ENCODE data around the gene NMNAT3. TPM values are rescaled to one million over a fixed set of nuclear protein-coding genes. Genes with fewer than 3 reads are reported as not detected.

The NMNAT3 gene
- total RNA-seq, 2 experiments from 2014 or later = 0.94 to 1.1 TPM

DNA sequence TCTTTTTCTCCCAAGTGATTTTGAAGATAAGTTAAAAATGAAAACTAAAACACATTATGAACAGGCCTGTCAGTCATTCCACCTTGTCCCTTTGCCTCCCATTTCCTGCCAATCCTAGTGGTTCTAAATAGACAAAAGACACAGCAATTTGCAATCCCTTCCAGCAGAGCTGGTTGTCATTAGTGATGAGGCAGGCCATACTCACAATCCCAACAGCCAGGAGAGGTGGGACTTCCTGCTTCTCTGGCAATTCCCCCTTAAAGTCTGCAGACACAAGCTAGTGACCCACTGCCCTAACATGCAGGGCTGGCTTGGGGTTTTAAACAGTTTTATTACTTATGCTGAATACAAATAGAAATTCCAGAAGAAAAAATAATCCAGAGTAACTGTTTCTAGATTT is 99.9 kb downstream of the NMNAT3 start:
- DNase-seq = no peak
- Mint-ChIP-seq H3K9me3 (no peaks in the 10 kb centered on the region), H3K4me3 (no peak overlapping the region), H3K27ac (no peak overlapping the region), H3K36me3 (ENCODE audit: low read depth) (no peaks in the 10 kb centered on the region), H3K4me1 (no peaks in the 10 kb centered on the region), H3K27me3 (no peaks in the 10 kb centered on the region)
- ChIA-PET CTCF (no interaction called here), POLR2A (no interaction called here)

DNA sequence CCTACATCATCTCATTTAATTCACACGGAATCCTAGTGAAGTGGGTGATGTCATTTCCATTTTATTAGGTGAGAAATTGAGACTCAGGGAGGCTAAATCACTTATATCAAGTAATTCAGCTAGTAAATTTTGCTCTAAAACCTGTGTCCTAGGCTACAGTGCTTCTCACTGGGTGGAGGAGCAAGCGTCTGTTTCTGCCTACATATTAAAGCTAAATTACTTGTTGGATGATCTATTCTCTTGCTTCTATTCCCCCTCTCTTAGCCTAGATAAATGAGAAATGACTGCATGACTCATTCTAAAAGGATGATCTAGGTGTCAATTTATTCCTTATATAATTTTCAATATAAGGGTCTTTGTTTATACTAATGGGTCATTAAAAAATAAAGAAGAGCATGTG is 100.4 kb downstream of the NMNAT3 start:
- DNase-seq = no peak
- CTCF ChIA-PET = no interaction called here
- H3K27me3 Mint-ChIP-seq = no peaks in the 10 kb centered on the region

GRCh38 chr3:139574026-139574947 is 103.5 kb downstream of the NMNAT3 start:
- Mint-ChIP-seq H3K9me3 (peaks cover 2% of the 10 kb centered on the region), H3K27ac (no peak overlapping the region), H3K4me3 (no peak overlapping the region), H3K4me1 (no peaks in the 10 kb centered on the region), H3K36me3 (ENCODE audit: low read depth) (no peaks in the 10 kb centered on the region), H3K27me3 (no peaks in the 10 kb centered on the region)
- DNase-seq = no peak
- POLR2A ChIA-PET = no interaction called here
- CTCF ChIA-PET = no interaction called here

More for the DNA sequence above, 100.4 kb downstream of the NMNAT3 start:
- Mint-ChIP-seq H3K4me1 (no peaks in the 10 kb centered on the region), H3K9me3 (no peaks in the 10 kb centered on the region), H3K36me3 (ENCODE audit: low read depth) (no peaks in the 10 kb centered on the region), H3K4me3 (no peak overlapping the region), H3K27ac (no peak overlapping the region)
- POLR2A ChIA-PET = no interaction called here

GRCh38 chr3:139572847-139573672 is 104.7 kb downstream of the NMNAT3 start:
- Mint-ChIP-seq H3K4me1 (no peaks in the 10 kb centered on the region), H3K9me3 (peaks cover 2% of the 10 kb centered on the region), H3K27ac (no peak overlapping the region), H3K36me3 (ENCODE audit: low read depth) (no peaks in the 10 kb centered on the region), H3K4me3 (no peak overlapping the region), H3K27me3 (no peaks in the 10 kb centered on the region)
- ChIA-PET CTCF (no interaction called here), POLR2A (no interaction called here)
- no peak for DNase-seq

GRCh38 chr3:139571711-139572110 is 106.1 kb downstream of the NMNAT3 start:
- Mint-ChIP-seq H3K27me3 (no peaks in the 10 kb centered on the region), H3K9me3 (peaks cover 2% of the 10 kb centered on the region), H3K4me3 (no peak overlapping the region), H3K27ac (no peak overlapping the region), H3K36me3 (ENCODE audit: low read depth) (no peaks in the 10 kb centered on the region), H3K4me1 (no peaks in the 10 kb centered on the region)
- ChIA-PET CTCF (no interaction called here), POLR2A (no interaction called here)
- DNase-seq = no peak

DNA sequence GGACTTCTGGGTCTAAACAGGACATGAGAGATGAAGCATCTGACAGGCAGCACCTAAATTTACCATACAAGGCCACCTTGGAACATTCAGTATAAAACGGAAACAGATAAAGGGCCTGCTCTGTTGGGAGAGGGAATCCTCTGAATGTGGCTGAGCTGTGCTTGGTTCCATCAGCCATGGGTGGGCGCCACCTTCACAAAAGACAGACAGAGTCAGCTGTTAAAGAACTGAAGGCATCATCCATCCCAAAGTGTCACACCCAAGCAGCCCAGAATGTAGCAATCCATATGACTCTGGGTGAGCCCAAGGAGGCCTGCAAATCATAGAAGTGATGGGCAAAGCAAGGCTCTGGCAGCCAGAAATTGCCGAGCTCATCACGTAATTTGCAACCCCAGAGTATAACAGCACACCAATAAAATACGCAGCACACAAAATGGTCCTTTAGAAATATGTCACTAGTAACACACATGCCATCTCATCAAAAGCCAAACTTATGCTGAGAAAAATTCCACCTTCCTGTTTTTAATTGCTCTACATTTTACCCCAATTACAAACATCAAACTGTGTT is 113.4 kb downstream of the NMNAT3 start:
- DNase-seq = no peak
- ChIA-PET CTCF (no interaction called here), POLR2A (interaction anchor here (0.6 kb wide), 1 partner anchor 606 kb away, joined by 3 read pairs; no protein-coding TSS in a partner anchor)
- Mint-ChIP-seq H3K4me3 (no peak overlapping the region), H3K9me3 (no peaks in the 10 kb centered on the region), H3K4me1 (no peaks in the 10 kb centered on the region), H3K36me3 (ENCODE audit: low read depth) (no peaks in the 10 kb centered on the region), H3K27ac (no peak overlapping the region), H3K27me3 (no peaks in the 10 kb centered on the region)

GRCh38 chr3:139561959-139562676 is 115.7 kb downstream of the NMNAT3 start:
- ChIA-PET CTCF (no interaction called here), POLR2A (no interaction called here)
- Mint-ChIP-seq H3K9me3 (no peaks in the 10 kb centered on the region), H3K36me3 (ENCODE audit: low read depth) (no peaks in the 10 kb centered on the region), H3K27ac (no peak overlapping the region), H3K27me3 (no peaks in the 10 kb centered on the region), H3K4me3 (no peak overlapping the region), H3K4me1 (no peaks in the 10 kb centered on the region)
- no peak for DNase-seq

DNA sequence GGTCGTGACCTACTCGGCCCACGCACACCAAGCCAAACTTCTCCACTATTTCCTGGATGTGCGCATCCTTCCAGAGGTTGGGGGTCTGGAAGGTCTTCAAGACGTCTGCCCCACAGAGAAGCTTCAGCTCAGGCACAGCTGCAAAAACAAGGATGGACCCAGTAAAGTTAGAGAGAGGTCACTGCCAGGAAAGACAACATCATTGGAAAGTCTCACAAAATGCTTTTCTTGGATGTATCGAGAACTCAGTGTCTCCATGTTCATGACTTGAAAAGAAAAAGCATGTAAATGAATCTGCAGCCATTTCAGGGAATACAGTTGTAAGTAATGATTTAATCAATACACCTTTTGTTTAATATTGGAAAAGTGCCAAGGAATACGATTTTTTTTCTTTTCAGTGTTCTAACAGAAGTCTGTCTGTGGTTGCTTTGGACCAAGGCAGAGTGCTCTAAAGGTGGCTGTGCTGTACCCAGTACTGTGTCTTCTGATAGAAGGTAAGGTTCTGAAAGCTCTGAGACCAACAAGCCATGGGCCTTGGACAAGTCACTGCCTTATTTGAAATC is 116.4 kb downstream of the NMNAT3 start:
- ChIA-PET CTCF (no interaction called here), POLR2A (no interaction called here)
- no peak overlapping the region for H3K27ac Mint-ChIP-seq
- no peaks in the 10 kb centered on the region for H3K9me3 Mint-ChIP-seq
- no peak for DNase-seq
- no peaks in the 10 kb centered on the region for H3K4me1 Mint-ChIP-seq
- H3K36me3 Mint-ChIP-seq (ENCODE audit: low read depth) = no peaks in the 10 kb centered on the region
- H3K4me3 Mint-ChIP-seq = no peak overlapping the region
- H3K27me3 Mint-ChIP-seq = no peaks in the 10 kb centered on the region

- no peaks in the 10 kb centered on the region for H3K9me3 Mint-ChIP-seq
- H3K36me3 Mint-ChIP-seq (ENCODE audit: low read depth) = no peaks in the 10 kb centered on the region
- DNase-seq = no peak
- POLR2A ChIA-PET = no interaction called here
- CTCF ChIA-PET = no interaction called here
- no peak overlapping the region for H3K4me3 Mint-ChIP-seq
- H3K27ac Mint-ChIP-seq = no peak overlapping the region
- H3K4me1 Mint-ChIP-seq = no peaks in the 10 kb centered on the region
- H3K27me3 Mint-ChIP-seq = no peaks in the 10 kb centered on the region
Observed at GRCh38 chr3:139560411-139560810, 117.4 kb downstream of the NMNAT3 start.

DNA sequence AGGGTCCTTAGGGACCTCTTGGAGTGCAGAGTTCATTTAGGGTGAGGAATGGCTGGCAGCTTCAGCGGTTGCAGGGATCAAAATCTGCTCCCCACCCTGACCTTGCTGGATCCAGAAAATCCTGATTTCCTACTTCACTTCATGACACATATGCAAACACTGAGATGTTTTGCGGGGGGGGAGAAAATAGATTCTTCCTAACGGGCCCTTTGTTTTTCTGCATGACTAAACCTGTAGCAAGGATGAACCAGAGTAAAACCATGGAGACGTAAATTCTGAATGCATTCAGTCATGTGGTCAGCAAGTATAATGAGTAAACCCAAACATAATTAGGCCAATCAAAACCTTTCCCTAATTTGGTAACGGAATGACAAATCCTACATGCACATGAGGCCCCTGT is 118.2 kb downstream of the NMNAT3 start:
- DNase-seq = no peak
- H3K4me1 Mint-ChIP-seq = no peaks in the 10 kb centered on the region
- H3K4me3 Mint-ChIP-seq = no peak overlapping the region
- H3K9me3 Mint-ChIP-seq = no peaks in the 10 kb centered on the region
- POLR2A ChIA-PET = no interaction called here
- H3K27me3 Mint-ChIP-seq = peaks cover 2% of the 10 kb centered on the region
- no peak overlapping the region for H3K27ac Mint-ChIP-seq
- CTCF ChIA-PET = no interaction called here
- H3K36me3 Mint-ChIP-seq (ENCODE audit: low read depth) = no peaks in the 10 kb centered on the region

DNA sequence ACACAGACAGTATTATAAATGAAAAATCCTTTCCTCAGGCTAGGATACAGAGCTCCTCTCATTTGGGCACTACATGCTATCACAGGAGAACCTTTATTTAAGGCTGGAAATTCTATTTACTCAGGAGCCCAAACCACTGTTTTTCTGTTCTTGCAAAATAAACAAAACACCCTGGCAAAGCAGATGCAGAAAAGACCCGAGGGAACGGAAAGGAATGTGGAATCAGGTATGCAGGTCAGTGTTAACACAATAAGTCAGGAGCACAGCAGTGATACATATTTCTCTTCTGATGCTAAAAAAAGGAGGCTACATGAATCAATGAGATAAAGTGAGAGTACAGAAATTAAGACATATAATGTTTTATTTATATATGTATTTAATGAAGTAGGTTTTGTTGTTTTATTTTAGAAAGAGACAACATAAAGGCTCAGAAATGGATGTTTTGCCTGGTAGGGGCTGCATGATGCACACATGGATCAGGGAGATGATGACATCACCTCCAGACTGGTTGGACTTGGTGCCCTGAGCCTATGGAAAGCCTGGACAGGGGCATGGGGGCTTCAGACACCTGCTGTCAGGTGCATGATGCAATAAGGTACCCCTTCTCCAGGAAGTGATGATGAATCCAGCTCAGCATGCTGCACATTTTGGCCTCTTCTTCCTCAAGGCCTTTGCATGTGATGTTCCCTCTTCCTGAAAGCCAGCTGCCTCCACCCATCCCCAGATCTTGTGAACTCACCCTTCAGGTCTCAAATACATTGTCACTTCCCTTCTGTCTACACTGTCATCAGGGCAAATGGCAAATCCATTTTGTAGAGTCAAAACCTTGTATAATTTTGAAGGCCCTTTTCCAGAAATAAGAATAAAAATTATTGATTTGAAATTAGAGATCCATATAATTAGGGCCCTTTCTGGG is 119.2 kb downstream of the NMNAT3 start:
- DNase-seq = no peak
- Mint-ChIP-seq H3K36me3 (ENCODE audit: low read depth) (no peaks in the 10 kb centered on the region), H3K27me3 (peaks cover 3% of the 10 kb centered on the region), H3K9me3 (no peaks in the 10 kb centered on the region), H3K4me1 (no peaks in the 10 kb centered on the region), H3K4me3 (no peak overlapping the region), H3K27ac (no peak overlapping the region)
- ChIA-PET POLR2A (no interaction called here), CTCF (no interaction called here)

- H3K36me3 Mint-ChIP-seq (ENCODE audit: low read depth) = no peaks in the 10 kb centered on the region
- DNase-seq = no peak
Observed at GRCh38 chr3:139557041-139557440, 120.7 kb downstream of the NMNAT3 start.

More at GRCh38 chr3:139557041-139557440, 120.7 kb downstream of the NMNAT3 start:
- H3K4me1 Mint-ChIP-seq = no peaks in the 10 kb centered on the region
- ChIA-PET CTCF (no interaction called here), POLR2A (no interaction called here)
- H3K4me3 Mint-ChIP-seq = no peak overlapping the region
- no peak overlapping the region for H3K27ac Mint-ChIP-seq
- H3K27me3 Mint-ChIP-seq = peaks cover 3% of the 10 kb centered on the region
- no peaks in the 10 kb centered on the region for H3K9me3 Mint-ChIP-seq
